NT2/D1 (cell line): Measurements from ENCODE around the gene ELAVL2.

Source experiments
- SUZ12 ChIP-seq: IDR thresholded peaks from 2 replicates; pipeline ENCODE4 v1.6.1; 2011; ENCODE audit not compliant: insufficient read length, insufficient read depth; ENCODE audit errors: extremely low read depth
- YY1 ChIP-seq: IDR thresholded peaks from 2 replicates; pipeline ENCODE4 v1.6.1; 2011; ENCODE audit not compliant: insufficient read length, insufficient read depth
- ZNF274 ChIP-seq: IDR thresholded peaks from 2 replicates; pipeline ENCODE4 v1.6.1; 2011; ENCODE audit warnings: mild to moderate bottlenecking, low read depth, low read length

- TF ChIP-seq ZNF274 (no peak), YY1 (no peak), SUZ12 (no peak)
Measured at GRCh38 chr9:23733495-23734078, 92.5 kb downstream of the ELAVL2 start.
